Measurements from ENCODE around the gene GYS1.

GYS1 gene

DNA sequence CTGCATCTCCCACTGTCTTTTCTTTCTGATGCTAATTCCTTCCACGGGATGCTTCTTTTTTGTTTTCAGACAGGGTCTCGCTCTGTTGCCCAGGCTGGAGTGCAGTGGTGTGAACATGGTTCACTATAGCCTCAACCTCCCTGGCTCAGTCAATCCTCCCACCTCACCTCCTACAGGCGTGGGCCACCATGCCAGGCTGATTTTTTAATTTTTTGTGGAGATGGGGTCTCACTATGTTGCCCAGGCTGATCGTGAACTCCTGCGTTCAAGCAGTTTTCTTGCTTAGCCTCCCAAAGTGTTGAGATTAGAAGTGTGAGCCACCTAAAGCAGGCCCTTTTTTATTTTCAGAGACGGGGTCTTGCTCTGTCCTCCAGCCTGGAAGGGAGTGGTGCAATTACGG, 4.8 kb downstream of the GYS1 start:
- DNase-seq, result no peak

DNA sequence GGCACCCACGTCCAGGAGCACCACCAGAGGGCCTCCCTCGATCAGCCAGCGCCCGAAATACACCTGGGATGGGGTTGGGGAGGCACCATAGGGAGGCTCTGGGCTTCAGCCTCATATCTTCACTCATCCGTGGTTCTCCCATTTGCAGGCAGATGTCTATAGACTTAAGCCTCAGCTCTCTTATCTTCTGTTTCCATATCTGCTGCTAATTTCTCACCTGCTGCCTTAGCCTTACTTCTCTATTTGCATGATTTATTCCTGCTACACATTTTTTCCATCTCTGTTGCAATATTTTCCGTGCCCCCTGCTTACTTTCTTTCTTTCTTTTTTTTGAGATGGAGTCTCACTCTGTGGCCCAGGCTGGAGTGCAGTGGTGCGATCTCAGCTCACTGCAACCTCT, 5.8 kb downstream of the GYS1 start:
- DNase-seq, result no peak

DNA sequence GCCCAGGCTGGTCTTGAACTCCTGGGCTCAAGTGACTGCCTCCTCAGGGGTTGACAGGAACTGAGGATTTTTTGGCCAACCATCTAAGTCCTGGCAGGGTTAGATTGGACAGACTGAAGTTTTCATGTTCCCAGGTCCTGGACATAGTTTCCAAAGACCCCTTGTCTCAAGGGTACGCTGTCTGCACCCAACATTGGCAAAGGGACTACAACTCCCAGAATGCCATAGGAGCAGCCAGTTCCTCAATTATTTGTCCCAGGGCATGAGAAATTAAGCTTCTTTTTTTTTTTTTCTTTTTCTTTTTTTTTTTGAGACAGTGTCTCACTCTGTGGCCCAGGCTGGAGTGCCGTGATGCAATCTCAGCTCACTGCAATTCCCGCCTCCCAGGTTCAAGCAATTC, 6.9 kb downstream of the GYS1 start:
- DNase-seq, result no peak

DNA sequence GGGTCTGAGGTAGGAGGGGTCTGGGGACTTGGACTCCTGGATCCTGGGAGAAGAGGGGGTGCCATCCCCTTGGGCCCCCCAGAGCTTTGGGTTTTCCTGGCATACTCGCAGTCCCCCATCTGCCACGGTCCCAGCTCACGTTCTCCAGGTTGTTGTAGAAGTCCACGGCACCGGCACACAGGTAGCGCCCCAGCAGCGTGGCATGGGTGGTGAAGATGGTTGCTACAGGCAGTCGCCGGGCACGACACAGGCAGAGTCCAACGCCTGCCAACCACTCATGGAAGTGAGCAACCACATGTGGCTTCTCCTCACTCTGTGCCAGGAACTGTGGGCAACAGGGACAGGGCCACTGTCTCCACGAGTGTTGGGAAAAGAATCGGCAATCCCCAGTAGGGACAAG, 7.4 kb downstream of the GYS1 start:
- no peak for DNase-seq

DNA sequence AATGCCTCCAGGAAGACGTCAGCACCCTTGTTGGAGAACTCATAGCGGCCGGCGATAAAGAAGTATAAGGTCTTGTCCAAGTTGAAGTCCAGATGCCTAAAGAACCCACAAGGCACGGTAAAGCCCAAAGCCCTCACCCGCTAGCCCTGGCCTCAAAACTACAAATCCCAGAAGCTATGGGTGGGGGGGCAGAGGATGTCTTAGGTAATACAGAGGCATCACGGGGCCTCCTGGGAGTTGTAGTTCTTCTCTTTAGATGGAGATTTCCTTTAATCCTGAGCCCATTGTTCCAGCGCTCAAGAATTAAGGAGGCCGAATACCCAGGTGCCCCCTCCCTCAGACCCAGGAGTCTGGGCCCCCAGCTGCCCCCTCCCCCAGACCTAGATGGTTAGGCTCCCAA, 10.8 kb downstream of the GYS1 start:
- no peak for DNase-seq

DNA sequence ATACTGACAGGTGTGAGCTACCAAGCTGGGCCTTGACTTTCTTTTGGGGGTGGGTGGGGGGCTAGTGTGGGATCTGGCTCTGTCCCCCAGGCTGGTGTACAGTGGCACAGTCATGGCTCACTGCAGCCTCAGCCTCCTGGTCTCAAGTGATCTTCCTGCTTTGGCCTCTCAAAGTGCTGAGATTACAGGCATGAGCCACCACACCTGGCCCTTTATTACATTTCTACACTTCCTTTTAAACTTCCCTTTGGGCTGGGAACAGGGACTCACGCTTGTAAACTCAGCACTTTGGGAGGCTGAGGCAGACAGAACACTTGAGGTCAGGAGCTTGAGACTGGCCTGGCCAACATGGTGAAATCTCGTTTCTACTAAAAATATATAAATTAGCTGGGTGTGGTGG, 16.0 kb downstream of the GYS1 start:
- no peak for DNase-seq

DNA sequence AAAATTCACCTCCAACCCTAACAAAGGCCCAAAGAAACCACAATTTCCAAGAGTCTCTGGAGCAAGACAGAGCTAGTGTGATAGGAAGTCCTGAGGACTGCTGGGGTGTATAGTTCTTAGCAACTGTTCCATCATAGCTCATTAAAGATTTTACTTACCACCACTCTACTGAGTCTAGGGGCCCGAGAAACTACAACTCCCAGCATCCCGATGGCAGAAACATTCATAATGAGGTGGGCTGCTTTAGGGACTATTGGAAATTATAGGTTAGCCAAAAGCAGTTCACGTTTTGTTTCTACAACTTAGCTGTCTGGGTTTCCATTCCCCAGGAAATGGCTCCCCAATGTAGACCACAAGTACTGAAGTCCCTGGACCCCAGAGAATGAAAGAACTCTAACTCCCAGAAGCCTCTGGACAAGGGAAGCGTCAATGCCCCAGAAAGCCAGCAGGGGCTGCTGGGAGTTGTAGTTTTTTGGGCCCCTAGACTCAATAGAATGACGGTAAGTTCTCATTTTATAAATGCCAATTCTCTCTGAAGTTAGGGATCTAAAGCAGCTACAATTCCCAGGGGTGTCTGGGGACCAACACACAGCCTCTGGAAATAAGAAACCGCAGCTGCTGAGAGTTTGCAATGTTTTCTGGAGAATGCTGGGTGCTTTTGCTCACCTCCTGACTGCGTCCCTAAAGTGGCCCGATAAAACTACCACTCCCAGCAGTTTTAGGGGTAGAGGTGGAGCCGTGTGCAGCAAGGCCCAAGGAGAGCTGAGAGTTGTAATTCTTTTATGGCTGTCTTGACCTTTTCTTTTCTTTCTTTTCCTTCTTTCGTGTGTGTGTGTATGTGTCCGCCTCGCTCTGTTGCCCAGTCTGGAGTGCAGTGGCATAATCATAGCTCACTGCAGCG, 16.9 kb downstream of the GYS1 start:
- peak; percentile 26 for DNase-seq

DNA sequence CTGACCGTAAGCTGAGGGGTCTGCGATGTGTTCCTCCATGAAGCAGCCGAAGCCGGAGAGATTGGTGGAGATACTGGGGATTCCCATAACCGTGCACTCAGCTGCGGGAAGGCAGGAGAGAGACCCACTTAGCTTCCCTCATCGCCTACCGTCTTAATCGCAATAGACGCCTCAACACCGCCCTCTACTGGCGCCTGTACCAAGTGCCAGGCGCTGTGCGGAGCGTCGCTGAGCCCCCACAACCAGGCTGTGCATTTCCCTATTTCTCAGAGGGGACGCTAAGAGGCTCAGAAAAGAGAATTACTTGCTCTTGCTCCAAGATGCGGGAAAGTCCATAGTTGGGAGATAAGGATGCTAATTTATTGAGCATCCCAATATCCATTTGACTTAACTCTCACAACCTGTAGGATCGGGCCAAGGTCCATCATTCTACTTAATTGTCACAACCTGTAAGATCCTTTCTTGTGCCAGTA, 22.1 kb downstream of the GYS1 start:
- DNase-seq, result peak; percentile 68

DNA sequence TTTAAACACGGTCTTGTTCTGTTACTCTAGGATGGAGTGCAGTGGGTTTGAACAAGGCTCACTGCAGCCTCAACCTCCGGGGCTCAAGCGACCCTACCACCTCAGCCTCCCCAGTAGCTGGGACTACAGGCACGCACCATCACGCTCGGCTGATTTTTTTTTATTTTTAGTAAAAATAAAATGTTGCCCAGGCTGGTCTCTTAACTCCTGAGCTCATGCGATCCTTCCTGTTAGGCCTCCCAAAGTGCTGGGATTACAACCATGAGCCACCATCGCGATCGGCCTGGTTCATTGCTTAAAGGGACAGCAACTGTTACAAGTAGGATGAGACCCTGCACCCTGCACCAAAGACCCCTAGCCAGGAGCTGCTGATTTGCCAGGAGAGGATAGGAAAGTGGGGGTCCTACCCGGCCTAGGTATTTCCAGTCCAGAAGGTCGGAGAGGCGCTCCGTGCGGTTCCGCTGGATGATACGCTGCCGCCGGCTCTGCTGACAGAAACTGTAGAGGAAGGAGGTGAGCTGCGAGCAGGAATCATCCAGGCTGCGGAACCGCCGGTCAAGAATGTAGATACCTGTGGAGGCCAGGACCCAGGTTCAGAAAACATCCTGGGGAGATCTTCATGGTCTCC, 22.9 kb downstream of the GYS1 start:
- no peak for DNase-seq

DNA sequence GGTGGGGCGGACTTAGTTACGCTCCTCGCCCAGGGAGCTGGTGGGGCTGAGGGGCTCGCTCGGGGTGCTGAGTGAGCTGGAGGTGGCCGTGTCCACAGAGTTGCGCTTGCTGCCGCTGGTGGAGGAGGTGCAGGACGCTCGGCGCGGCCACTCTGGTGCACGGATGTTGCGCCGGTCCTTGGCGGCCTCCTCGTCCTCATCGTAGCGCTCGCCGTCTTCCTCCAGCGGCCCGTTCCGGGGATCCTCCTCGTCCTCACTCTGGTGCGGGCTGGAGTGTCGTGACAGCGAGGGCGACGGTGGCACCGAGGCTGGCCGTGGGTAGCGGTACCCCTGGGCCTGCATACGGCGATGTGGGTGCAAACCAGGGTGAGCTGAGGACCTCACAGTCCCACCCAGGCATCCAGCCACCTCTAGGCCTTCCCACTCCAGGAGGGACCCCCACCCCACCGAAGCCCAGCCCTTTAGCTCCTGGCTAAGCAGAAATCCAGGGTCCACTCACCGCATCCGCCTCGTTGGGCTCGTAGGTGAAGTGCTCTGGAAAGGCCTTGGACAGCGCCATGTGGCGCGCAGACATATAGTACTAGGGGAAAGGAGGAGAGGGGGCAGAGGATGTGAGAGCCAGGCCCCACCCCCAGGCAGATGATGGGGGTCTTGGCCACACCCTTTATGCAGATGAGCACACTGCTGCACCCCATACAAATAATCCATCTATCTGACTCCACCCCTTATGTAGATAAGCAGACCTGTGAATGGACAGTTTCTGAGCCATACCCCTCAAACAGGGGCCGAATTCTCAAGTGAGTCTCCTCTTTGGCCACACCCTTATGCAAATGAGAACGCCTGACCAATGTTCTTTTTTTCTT, 23.6 kb downstream of the GYS1 start:
- no peak for DNase-seq

DNA sequence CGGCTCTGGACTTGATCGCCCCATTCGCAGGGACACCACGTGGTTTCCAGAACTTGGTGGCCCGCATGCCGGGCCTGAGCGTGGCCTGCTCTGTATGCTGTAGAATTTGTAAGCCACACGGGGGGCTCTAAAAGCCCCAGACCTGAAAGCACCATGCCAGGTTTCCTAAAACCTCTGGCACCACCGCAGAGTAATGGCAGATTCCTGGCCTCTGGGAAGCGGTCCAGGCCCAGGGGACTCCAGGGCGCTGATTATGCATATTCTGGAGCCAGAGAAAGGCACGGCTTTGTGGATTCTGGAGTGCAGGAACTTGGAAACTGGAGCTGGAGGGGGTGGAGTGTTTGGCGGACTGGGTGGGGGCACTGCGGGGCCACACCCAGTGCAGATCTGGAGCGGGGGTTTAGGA, 24.3 kb downstream of the GYS1 start:
- DNase-seq, result no peak

DNA sequence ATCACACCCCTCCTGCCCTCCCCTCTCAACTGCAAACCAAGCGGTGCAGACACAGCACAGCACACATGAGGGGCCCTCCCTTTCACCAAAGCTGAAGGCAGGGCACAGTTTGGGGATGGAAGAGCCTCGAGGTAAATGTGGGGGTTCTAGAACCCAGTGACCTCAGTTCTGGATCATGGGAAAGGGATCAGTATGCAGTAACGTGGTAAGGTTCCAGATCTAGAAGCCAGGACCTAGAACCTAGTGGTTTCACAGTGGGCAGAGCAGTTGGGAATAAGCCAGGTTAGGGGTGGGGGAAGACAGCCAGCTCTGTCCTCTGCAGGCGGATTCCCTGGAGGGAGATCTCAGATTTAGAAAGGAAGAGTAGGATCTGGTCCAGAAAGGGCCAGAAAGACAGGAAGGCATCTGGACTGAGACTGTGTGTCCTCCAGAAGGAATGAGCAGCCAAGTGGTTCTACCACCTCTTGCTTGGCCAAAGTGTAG, 24.9 kb downstream of the GYS1 start:
- no peak for DNase-seq

DNA sequence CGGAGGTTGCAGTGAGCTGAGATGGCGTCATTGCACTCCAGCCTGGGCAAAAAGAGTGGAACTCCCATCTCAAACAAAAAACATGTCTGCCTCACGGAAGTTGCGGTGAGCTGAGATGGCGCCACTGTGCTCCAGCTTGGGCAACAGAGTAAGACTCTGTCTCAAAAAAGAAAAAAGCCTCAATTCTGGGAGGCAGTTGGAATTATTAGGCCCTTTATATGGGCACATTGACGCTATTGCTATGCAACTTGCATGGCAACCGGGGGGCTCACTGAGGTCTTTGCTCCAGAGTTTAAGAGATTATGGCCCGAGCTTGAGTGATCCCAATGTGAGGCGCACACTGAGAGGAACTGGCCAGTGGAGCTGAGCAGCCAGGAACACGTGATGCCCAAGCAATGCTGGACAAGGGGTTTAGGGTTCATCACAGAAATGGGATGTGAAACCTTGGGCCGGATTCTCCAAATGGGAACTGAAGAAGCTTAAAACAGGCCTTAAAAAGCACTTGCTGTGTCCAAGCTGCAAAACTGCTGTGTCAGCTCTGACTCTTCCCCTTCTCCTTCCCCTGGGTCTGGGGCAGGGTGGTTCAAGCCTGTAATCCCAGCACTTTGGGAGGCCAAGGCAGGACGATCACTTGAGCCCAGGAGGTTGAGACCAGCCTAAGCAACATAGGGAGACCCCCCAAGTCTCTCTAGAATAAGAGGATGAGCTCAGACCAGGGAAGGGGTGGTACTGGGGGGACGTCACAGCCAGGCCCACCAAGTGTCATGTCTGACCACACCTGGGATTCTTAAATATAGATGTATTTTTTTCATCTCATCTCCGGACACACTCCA, 25.5 kb downstream of the GYS1 start:
- DNase-seq, result no peak

DNA sequence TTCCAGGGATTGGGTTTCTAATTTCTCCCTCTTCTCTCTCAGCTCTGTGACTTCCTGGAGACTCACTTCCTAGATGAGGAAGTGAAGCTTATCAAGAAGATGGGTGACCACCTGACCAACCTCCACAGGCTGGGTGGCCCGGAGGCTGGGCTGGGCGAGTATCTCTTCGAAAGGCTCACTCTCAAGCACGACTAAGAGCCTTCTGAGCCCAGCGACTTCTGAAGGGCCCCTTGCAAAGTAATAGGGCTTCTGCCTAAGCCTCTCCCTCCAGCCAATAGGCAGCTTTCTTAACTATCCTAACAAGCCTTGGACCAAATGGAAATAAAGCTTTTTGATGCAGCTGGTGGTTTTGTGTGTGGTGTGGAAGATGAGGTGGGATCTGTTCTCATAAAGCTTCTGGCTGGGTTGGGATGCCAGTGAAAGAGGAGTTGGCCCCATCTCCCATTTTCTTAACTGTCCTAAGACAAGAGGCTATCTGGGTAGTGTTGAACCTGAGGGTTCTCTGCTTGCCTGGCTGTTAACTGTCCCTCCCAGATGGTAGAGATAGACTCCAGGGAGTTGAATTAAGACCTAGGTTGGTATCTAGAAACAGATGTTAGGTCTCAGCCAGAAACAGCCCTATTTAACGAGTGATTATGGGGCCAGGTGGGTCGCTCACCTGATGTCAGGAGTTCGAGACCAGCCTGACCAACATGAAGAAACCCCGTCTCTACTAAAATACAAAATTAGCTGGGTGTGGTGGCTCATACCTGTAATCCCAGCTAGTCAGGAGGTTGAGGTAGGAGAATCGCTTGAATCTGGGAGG, 26.4 kb downstream of the GYS1 start:
- DNase-seq, result no peak

DNA sequence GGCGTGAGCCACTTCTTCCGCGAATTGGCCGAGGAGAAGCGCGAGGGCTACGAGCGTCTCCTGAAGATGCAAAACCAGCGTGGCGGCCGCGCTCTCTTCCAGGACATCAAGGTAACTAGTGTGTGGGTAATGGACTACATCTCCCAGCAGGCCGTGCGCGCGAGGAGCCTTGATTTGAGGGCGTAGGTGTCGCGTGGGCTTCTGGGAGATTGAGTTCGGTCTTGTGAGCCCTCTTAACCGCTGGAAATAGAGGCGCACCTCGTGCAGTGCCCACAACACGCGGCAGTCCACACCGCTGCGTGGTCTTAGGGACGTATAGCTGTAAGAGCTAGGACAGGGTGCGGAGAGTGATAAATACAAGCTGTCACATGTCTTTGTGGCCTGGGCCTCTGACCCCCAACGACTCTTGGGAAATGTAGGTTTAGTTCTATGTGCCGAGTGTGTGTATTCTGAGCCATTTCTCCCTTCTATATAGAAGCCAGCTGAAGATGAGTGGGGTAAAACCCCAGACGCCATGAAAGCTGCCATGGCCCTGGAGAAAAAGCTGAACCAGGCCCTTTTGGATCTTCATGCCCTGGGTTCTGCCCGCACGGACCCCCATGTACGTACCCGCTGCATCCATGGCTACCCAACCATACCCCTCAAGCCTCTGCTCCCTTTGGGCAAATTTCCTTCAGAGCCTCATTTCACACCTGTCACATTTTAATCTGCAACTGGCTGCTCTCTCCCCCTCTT, 27.1 kb downstream of the GYS1 start:
- peak; percentile 86 for DNase-seq

DNA sequence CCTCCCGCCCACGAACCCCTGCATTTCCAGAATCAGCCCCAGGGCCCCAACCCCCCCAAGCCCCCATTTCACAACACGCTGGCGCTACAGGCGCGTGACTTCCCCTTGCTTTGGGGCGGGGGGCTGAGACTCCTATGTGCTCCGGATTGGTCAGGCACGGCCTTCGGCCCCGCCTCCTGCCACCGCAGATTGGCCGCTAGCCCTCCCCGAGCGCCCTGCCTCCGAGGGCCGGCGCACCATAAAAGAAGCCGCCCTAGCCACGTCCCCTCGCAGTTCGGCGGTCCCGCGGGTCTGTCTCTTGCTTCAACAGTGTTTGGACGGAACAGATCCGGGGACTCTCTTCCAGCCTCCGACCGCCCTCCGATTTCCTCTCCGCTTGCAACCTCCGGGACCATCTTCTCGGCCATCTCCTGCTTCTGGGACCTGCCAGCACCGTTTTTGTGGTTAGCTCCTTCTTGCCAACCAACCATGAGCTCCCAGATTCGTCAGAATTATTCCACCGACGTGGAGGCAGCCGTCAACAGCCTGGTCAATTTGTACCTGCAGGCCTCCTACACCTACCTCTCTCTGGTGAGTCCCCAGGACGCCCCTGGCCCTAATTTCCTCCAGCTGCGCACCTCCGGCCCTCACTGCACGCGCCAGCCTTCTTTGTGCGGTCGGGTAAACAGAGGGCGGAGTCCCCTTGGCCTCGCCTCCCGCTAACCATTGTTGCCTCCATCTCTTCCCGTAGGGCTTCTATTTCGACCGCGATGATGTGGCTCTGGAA, 27.9 kb downstream of the GYS1 start, which contains the start of gene FTL:
TSS of gene FTL (plus strand) at position 270 of the 766 bp plus-strand sequence. CDS start at position 469, 199 bp downstream.
- peak; percentile 91 for DNase-seq

DNA sequence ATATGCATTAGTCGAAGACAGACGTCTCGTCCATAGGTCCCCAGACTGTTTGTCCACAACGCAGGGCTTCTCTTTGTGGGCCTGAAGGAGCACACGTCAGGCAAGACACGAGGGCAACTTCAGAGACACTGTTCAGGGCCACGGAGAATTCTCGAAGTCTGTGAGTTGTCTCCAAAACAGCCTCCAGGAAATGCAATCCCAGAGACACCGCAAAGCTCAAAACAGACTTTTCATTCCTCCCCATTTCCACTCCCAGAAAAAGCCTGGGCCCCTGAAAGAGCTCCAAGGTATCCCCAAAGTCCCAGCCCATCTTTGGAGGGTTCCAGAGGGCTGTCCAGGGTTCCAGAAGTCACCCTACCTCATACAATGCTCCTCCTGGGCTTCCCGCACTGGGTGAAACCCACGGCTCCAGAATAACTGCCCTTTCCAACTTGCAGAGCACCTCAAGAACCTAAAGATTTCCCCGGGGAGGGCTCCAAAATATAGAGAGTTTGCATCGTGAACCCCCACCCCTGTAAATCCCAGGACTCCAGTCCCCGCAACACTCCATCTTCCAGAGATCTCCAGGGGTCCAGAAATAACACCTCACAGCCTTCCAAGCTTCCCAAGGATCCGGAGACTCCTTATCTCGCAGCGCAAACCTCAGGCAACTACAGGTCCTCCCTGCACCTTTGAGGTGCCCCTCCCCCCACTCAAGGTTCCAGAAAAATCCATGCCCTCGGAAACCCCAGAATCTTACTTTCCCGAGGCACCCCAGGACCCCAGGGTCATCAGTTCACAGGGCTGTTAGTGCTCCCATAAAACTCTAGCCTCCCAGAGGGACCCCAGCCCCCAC, 28.7 kb downstream of the GYS1 start:
- no peak for DNase-seq

DNA sequence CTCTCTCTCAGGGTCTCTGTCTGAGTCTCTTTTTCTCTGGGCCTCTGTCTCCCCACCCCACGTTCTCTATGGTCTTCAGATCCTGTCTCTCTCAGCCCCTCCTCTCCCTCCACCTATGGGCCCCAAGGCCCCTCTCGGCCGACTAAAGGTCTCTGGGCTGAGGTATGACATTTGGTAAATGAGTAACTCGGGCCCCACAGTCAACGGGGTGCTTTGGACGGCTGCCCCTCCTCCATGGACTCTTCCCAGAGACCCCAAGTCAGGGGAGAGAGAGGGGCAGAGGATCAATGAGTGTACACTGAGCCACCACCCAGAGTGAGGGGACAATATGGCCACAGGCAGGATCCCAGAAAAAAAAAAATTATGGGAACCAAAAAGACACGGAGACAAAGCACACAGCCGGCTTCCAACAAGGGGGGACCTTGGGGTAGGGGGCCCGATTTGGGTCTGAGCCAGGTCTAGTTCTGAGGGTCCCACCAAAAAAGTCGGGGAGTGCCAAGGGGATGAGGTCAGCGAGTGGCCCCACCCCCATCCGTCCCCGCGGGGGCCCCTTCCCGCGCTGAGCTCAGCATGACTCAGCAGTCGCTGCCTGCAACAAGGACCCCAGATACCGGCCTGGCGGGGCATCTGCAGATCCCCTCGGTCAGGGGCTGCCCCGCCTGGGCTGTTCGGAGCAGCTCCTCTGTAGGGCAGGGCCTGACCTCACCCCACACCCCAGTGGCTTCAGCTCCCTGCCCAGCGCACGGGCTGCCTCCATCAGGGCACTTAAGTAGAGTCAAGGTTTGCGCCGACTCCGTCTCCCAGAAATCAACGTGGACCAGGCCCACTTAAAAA, 29.5 kb downstream of the GYS1 start:
- peak; percentile 20 for DNase-seq
